Measurements from ENCODE around the gene GPHN.

The GPHN gene

DNA sequence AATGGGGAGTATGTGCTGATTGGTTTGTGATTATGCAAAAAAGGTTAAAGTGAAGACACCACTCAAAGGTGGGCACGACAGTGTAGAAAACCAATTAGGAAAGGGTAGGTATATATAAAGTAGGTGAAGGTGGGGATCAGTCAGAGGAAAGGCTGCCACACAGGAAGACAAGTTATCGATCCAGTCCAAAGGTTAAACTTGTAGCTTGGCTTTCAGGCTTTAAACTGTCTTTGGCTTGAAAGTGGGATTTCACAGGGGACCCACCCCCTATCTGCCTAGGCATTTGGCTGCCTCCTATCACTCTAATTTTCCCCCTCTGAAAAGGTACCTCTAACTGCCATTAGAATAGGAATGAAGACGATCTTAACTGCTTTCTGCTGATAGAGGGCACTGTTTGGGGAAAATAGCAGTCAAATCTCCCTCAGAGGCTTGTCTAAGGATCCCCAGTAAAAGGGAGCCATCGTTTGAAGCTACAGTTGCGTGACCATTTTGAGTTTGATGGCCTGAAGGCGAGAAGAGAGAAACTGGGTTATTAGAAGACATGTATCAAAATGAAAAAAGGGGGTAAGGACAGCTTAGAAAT is 250.2 kb downstream of the GPHN start:
- TF ChIP-seq, protein P1, sequence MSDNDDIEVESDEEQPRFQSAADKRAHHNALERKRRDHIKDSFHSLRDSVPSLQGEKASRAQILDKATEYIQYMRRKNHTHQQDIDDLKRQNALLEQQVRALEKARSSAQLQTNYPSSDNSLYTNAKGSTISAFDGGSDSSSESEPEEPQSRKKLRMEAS (IDR thresholded peaks at IDR 0.05; ENCODE audit: low read depth, low read length) = no peak
- TF ChIP-seq POLR2A (IDR thresholded peaks at IDR 0.05; ENCODE audit: extremely low read depth, insufficient read length) = no peak
- TF ChIP-seq MYC (IDR thresholded peaks at IDR 0.05; ENCODE audit: low read depth, low read length) = no peak
- TF ChIP-seq, protein P2, sequence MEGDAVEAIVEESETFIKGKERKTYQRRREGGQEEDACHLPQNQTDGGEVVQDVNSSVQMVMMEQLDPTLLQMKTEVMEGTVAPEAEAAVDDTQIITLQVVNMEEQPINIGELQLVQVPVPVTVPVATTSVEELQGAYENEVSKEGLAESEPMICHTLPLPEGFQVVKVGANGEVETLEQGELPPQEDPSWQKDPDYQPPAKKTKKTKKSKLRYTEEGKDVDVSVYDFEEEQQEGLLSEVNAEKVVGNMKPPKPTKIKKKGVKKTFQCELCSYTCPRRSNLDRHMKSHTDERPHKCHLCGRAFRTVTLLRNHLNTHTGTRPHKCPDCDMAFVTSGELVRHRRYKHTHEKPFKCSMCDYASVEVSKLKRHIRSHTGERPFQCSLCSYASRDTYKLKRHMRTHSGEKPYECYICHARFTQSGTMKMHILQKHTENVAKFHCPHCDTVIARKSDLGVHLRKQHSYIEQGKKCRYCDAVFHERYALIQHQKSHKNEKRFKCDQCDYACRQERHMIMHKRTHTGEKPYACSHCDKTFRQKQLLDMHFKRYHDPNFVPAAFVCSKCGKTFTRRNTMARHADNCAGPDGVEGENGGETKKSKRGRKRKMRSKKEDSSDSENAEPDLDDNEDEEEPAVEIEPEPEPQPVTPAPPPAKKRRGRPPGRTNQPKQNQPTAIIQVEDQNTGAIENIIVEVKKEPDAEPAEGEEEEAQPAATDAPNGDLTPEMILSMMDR (IDR thresholded peaks at IDR 0.05; ENCODE audit: low read depth, low read length) = no peak
- no peak for DNase-seq (ENCODE audit: low read depth)
- H3K4me3 ChIP-seq (ENCODE audit: low read depth, low read length) = no peak overlapping the region

DNA sequence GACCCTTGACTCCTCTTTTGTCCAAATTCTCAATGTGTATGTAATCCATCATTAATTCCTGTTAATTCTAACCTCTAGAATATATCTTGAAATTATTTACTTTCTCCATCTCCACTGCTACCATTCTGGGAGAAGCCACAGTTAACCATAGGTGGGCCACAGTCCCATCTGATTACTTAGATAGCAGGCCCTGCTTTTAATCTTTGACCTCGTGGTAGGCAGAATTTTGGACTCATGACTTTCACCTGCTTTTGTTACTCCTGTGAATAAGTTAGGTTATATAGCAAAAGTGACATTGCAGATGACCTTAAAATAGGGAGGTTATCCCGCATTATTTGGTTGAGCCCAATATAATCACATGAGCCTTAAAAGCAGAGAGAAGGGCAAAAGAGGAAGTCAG is 264.2 kb downstream of the GPHN start:
- TF ChIP-seq, protein P1 (IDR thresholded peaks at IDR 0.05; ENCODE audit: low read depth, low read length) = no peak
- TF ChIP-seq POLR2A (IDR thresholded peaks at IDR 0.05; ENCODE audit: extremely low read depth, insufficient read length) (no peak), MYC (IDR thresholded peaks at IDR 0.05; ENCODE audit: low read depth, low read length) (no peak)
- TF ChIP-seq, protein P2 (IDR thresholded peaks at IDR 0.05; ENCODE audit: low read depth, low read length) = no peak
- H3K4me3 ChIP-seq (ENCODE audit: low read depth, low read length) = no peak overlapping the region
- DNase-seq (ENCODE audit: low read depth) = no peak

DNA sequence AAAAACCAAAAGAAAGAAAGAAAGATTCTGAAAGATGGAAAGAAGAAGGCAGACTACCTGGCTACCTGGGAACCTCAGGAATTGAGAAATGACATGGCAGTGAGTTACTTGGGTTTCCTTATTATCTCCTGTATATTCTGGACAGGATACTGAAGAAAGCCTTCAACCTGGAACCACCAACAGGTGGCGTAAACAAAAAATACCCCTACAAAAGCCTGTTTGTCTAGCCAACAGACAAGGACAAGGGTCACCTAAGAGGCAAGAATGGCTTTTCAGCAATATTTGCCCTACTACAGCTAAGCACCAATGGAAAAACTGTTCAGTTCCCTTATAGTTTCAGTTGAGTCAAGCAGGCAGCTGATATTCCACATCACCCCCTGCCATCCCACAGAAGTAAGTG is 274.9 kb downstream of the GPHN start:
- no peak for DNase-seq (ENCODE audit: low read depth)
- TF ChIP-seq, protein P1 (IDR thresholded peaks at IDR 0.05; ENCODE audit: low read depth, low read length) = no peak
- no peak overlapping the region for H3K4me3 ChIP-seq (ENCODE audit: low read depth, low read length)

DNA sequence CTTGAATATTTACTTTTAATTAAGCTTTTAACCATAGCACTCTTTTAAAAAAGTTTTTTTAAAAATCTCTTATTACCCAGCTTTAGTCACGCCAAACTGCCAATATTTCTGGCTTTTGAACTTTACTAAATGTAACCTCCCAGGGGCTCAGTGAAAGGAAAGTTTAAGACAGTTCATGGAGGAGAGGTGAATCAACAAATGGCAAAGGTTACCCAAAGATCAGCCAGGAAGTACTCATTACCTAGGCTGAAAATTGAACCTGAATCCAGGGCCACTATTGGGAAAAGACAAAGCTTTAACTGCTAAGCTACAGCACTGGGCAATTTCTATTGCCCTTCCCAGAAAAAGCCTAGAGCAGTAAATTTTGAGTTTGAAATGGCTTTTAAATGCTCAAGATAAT is 282.2 kb downstream of the GPHN start:
- TF ChIP-seq, protein P2 (IDR thresholded peaks at IDR 0.05; ENCODE audit: low read depth, low read length) = no peak
- TF ChIP-seq POLR2A (IDR thresholded peaks at IDR 0.05; ENCODE audit: extremely low read depth, insufficient read length) (no peak), MYC (IDR thresholded peaks at IDR 0.05; ENCODE audit: low read depth, low read length) (no peak)
- TF ChIP-seq, protein P1 (IDR thresholded peaks at IDR 0.05; ENCODE audit: low read depth, low read length) = no peak
- no peak overlapping the region for H3K4me3 ChIP-seq (ENCODE audit: low read depth, low read length)
- DNase-seq (ENCODE audit: low read depth) = no peak

DNA sequence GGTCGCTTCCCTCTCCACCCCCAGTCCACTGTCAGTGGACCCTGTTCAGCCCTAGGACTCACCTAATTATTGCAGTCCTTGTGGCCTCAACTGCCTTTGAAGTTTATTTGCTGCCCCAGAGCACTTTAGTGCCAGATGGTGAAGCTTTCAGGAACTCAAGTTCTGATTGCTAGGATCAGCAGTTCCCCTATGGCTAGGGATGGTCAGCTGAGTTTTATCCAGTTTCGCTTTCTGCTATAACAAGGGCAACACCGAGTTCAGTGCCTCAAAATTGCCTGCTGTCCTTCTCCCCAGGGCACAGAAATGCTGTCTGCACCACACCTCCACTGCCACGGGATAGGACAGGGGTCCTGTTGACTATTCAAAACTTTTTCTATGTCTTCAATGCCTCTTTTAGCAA is 295.0 kb downstream of the GPHN start:
- TF ChIP-seq, protein P1 (IDR thresholded peaks at IDR 0.05; ENCODE audit: low read depth, low read length) = no peak
- TF ChIP-seq, protein P2 (IDR thresholded peaks at IDR 0.05; ENCODE audit: low read depth, low read length) = no peak
- TF ChIP-seq POLR2A (IDR thresholded peaks at IDR 0.05; ENCODE audit: extremely low read depth, insufficient read length) (no peak), MYC (IDR thresholded peaks at IDR 0.05; ENCODE audit: low read depth, low read length) (no peak)
- H3K4me3 ChIP-seq (ENCODE audit: low read depth, low read length) = no peak overlapping the region
- DNase-seq (ENCODE audit: low read depth) = no peak

DNA sequence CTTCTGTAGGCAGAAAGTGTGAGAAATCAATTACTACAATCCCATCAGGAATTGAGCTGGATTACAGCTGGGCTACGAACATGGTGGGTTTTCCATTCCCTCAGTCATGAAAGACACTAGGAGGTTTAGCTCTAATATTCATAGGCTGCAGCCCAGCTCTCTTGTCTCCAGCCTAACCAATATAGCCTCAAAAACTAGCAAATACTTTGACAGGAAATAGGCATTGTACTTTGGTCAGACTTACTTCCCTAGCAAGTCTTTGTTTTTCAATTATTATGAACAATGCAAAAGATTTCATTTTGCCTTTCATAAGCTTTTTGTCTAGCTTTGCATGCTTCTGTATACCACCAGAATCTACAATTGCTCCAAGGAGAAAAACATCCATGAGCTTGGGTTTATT is 296.2 kb downstream of the GPHN start:
- TF ChIP-seq POLR2A (IDR thresholded peaks at IDR 0.05; ENCODE audit: extremely low read depth, insufficient read length) (no peak), MYC (IDR thresholded peaks at IDR 0.05; ENCODE audit: low read depth, low read length) (no peak)
- TF ChIP-seq, protein P2 (IDR thresholded peaks at IDR 0.05; ENCODE audit: low read depth, low read length) = no peak
- TF ChIP-seq, protein P1 (IDR thresholded peaks at IDR 0.05; ENCODE audit: low read depth, low read length) = no peak
- no peak overlapping the region for H3K4me3 ChIP-seq (ENCODE audit: low read depth, low read length)
- DNase-seq (ENCODE audit: low read depth) = no peak
